H1 (cell line): ENCODE data around the gene SH3GL1. TPM values are rescaled to one million over a fixed set of nuclear protein-coding genes. Genes with fewer than 3 reads are reported as not detected.

Experiments
- CREB1 ChIP-seq: IDR thresholded peaks from 2 replicates; pipeline ENCODE4 v1.6.1; 2012; ENCODE audit warnings: inconsistent platforms
- FOSL1 ChIP-seq: IDR thresholded peaks from 2 replicates; pipeline ENCODE4 v1.6.1; 2011; ENCODE audit warnings: mild to moderate bottlenecking, low read depth, low read length, moderate library complexity; ENCODE audit not compliant: insufficient read depth
- RFX5 ChIP-seq: IDR thresholded peaks from 2 replicates; pipeline ENCODE4 v1.6.1; 2011; ENCODE audit warnings: low read depth, low read length, improper control_type of control experiment, borderline replicate concordance
- polyA plus RNA-seq, 7 experiments: library from polyadenylated mRNA; depleted of rRNA in 3 of 7; stranded (reverse) in 5 of 7; unstranded in 2 of 7; fragments of >200 nt in 5 of 7; fragments of 200-250 nt in 2 of 7; gene quantifications; 1 replicate in 5 of 7; 2 replicates in 1 of 7; 4 replicates in 1 of 7; pipeline versions ENCODE4 v1.2.1 to v1.2.3, GENCODE V29; 2011 to 2013; ENCODE audit warnings: missing spikeins in 2 of 7, mixed read lengths in 2 of 7
- total RNA-seq: library from RNA; stranded (reverse); fragmentation: NEBNext Ultra II Directional; extraction: Animal tissue kit (Norgen Biotek cat#: 25700); gene quantifications from 2 replicates; pipeline ENCODE4 v1.2.1, GENCODE V29; 2021
- TF ChIP-seq, protein P1 (sequence below): fragments of 300-600 bp; sonication (generic); IDR thresholded peaks from 2 replicates; pipeline ENCODE4 v1.7.1; 2012; ENCODE audit warnings: low read length, moderate library complexity, mild to moderate bottlenecking, inconsistent platforms; ENCODE audit not compliant: insufficient replicate concordance
- TF ChIP-seq, protein P2 (sequence below): IDR thresholded peaks from 2 replicates; pipeline ENCODE4 v1.6.1; 2012; ENCODE audit warnings: inconsistent platforms

Gene SH3GL1
- total and polyA plus RNA-seq, 2 of the 8 experiments (the other 6 are each of a cell fraction or from before 2014, with no cell fraction given): 81.5 to 102 TPM

DNA sequence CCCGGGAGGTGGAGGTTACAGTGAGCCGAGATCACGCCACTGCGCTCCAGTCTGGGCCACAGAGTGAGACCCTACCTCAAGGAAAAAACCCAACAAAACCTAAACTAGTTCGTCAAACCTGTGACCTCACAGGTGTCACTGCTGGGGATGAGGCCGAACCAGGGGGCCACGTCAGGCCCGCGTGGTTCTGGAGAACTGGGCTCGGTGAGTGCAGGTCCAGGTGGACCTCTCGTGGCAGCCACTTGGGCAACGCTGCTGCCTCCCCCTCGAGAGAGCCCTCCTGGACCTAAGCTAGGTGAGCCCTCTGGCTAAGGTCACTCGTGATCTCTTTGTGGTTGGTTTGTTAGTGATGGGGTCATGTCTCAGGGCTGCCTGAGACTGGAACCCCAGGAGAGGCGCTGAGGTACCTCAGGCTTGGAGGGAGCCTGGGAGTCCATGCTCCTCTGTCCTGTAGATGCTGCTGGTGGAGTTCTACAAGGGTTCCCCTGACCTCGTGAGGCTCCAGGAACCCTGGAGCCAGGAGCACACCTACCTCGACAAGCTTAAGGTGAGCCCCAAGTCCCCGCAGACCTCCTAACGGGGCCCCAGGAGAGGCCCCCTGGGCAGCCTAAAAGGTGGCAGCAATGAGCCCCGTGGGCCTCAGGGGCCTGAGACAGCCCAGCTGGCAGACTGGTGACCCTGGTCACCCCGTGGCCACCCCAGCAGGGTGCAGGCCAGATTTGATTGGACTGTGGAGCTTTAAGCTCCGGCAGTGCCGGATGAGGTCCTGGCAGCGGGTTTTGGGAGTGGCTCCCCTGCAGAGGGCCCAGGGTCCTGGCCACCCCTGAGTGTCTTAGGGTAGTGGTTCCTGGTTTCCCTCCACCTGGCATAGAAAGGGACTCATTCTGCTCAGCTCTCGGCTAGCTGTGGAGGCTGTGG is 41.4 kb downstream of the SH3GL1 start (continued):
- TF ChIP-seq, protein P1, sequence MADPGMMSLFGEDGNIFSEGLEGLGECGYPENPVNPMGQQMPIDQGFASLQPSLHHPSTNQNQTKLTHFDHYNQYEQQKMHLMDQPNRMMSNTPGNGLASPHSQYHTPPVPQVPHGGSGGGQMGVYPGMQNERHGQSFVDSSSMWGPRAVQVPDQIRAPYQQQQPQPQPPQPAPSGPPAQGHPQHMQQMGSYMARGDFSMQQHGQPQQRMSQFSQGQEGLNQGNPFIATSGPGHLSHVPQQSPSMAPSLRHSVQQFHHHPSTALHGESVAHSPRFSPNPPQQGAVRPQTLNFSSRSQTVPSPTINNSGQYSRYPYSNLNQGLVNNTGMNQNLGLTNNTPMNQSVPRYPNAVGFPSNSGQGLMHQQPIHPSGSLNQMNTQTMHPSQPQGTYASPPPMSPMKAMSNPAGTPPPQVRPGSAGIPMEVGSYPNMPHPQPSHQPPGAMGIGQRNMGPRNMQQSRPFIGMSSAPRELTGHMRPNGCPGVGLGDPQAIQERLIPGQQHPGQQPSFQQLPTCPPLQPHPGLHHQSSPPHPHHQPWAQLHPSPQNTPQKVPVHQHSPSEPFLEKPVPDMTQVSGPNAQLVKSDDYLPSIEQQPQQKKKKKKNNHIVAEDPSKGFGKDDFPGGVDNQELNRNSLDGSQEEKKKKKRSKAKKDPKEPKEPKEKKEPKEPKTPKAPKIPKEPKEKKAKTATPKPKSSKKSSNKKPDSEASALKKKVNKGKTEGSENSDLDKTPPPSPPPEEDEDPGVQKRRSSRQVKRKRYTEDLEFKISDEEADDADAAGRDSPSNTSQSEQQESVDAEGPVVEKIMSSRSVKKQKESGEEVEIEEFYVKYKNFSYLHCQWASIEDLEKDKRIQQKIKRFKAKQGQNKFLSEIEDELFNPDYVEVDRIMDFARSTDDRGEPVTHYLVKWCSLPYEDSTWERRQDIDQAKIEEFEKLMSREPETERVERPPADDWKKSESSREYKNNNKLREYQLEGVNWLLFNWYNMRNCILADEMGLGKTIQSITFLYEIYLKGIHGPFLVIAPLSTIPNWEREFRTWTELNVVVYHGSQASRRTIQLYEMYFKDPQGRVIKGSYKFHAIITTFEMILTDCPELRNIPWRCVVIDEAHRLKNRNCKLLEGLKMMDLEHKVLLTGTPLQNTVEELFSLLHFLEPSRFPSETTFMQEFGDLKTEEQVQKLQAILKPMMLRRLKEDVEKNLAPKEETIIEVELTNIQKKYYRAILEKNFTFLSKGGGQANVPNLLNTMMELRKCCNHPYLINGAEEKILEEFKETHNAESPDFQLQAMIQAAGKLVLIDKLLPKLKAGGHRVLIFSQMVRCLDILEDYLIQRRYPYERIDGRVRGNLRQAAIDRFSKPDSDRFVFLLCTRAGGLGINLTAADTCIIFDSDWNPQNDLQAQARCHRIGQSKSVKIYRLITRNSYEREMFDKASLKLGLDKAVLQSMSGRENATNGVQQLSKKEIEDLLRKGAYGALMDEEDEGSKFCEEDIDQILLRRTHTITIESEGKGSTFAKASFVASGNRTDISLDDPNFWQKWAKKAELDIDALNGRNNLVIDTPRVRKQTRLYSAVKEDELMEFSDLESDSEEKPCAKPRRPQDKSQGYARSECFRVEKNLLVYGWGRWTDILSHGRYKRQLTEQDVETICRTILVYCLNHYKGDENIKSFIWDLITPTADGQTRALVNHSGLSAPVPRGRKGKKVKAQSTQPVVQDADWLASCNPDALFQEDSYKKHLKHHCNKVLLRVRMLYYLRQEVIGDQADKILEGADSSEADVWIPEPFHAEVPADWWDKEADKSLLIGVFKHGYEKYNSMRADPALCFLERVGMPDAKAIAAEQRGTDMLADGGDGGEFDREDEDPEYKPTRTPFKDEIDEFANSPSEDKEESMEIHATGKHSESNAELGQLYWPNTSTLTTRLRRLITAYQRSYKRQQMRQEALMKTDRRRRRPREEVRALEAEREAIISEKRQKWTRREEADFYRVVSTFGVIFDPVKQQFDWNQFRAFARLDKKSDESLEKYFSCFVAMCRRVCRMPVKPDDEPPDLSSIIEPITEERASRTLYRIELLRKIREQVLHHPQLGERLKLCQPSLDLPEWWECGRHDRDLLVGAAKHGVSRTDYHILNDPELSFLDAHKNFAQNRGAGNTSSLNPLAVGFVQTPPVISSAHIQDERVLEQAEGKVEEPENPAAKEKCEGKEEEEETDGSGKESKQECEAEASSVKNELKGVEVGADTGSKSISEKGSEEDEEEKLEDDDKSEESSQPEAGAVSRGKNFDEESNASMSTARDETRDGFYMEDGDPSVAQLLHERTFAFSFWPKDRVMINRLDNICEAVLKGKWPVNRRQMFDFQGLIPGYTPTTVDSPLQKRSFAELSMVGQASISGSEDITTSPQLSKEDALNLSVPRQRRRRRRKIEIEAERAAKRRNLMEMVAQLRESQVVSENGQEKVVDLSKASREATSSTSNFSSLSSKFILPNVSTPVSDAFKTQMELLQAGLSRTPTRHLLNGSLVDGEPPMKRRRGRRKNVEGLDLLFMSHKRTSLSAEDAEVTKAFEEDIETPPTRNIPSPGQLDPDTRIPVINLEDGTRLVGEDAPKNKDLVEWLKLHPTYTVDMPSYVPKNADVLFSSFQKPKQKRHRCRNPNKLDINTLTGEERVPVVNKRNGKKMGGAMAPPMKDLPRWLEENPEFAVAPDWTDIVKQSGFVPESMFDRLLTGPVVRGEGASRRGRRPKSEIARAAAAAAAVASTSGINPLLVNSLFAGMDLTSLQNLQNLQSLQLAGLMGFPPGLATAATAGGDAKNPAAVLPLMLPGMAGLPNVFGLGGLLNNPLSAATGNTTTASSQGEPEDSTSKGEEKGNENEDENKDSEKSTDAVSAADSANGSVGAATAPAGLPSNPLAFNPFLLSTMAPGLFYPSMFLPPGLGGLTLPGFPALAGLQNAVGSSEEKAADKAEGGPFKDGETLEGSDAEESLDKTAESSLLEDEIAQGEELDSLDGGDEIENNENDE: no peak
- TF ChIP-seq RFX5: no peak
- no peak for TF ChIP-seq CREB1
- no peak for TF ChIP-seq FOSL1
- TF ChIP-seq, protein P2, sequence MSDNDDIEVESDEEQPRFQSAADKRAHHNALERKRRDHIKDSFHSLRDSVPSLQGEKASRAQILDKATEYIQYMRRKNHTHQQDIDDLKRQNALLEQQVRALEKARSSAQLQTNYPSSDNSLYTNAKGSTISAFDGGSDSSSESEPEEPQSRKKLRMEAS: no peak
